Activated CD4-positive, alpha-beta memory T cell treated with anti-CD3 and anti-CD28 coated beads for 36 hours (primary cell): ENCODE results near the gene TMSB10. TPM values are rescaled to one million over a fixed set of nuclear protein-coding genes. Genes with fewer than 3 reads are reported as not detected.
"Not testable (repeated sequence)": the region's sequence is repeated elsewhere in the genome, so short reads cannot be mapped to it uniquely, and the experiment has no call there.

Experiments
- CTCF ChIA-PET: fragments of 350-600 bp; sonication (Branson Sonifier 250); formaldehyde crosslinking; loops from one replicate; lab custom pipeline; 2021; ENCODE audit warnings: antibody characterized with exemption, inconsistent platforms; lab: Charles Lee
- POLR2A ChIA-PET: fragments of 350-600 bp; sonication (Branson Sonifier 250); formaldehyde crosslinking; loops from one replicate; lab custom pipeline; 2021; ENCODE audit warnings: antibody characterized with exemption; lab: Charles Lee
- DNase-seq: peaks from one replicate; pipeline ENCODE4 v3.0.0-alpha.2; 2020
- H3K27ac Mint-ChIP-seq: one replicate; pipeline ENCODE4 v1.8.0; 2021; ENCODE audit warnings: mixed read lengths
- H3K27me3 Mint-ChIP-seq: one replicate; pipeline ENCODE4 v1.8.0; 2021; ENCODE audit warnings: mixed read lengths
- H3K36me3 Mint-ChIP-seq: one replicate; pipeline ENCODE4 v1.8.0; 2021; ENCODE audit warnings: mixed read lengths
- H3K4me1 Mint-ChIP-seq: one replicate; pipeline ENCODE4 v1.8.0; 2021; ENCODE audit warnings: low read depth, mixed read lengths
- H3K4me3 Mint-ChIP-seq: one replicate; pipeline ENCODE4 v1.8.0; 2021; ENCODE audit warnings: mild to moderate bottlenecking, mixed read lengths
- H3K9me3 Mint-ChIP-seq: one replicate; pipeline ENCODE4 v1.8.0; 2021; ENCODE audit warnings: mixed read lengths
- intact Hi-C: fragments of 100-400 bp; cut with micrococcal nuclease; formaldehyde crosslinking; loops from one replicate; pipeline ENCODE4 v1.15.1; 2023
- total RNA-seq, 2 experiments: library from RNA; stranded (reverse); gene quantifications; one replicate each; pipeline ENCODE4 v1.2.3, GENCODE V29; 2021

Gene TMSB10
- total RNA-seq, 2 experiments from 2014 or later = 2,535 to 2,567 TPM

- no peaks in the 10 kb centered on the region for H3K27me3 Mint-ChIP-seq
- ChIA-PET CTCF (interaction anchor here (0.6 to 12.6 kb wide), 9 partner anchors 8 to 79 kb away, joined by 3 to 181 read pairs (median 4); no protein-coding TSS in a partner anchor), POLR2A (interaction anchor here (0.9 to 4.5 kb wide), 10 partner anchors 8 to 389 kb away, joined by 3 to 41 read pairs (median 8); partner anchors contain the start of genes KCMF1, TGOLN2, TMSB10 and TRABD2A)
- H3K27ac Mint-ChIP-seq = peak overlapping the region; percentile 93
- H3K9me3 Mint-ChIP-seq = no peaks in the 10 kb centered on the region
- peak overlapping the region; percentile 62 for H3K4me3 Mint-ChIP-seq
- peaks cover 59% of the 10 kb centered on the region for H3K4me1 Mint-ChIP-seq
- peaks cover 1% of the 10 kb centered on the region for H3K36me3 Mint-ChIP-seq
- intact Hi-C loops = loop anchor here (1.0 to 2.0 kb wide), 6 partner anchors 8 to 388 kb away; partner anchors contain the start of gene TGOLN2
- peak; percentile 77 for DNase-seq
Measured at GRCh38 chr2:84938194-84938879, 32.9 kb downstream of the TMSB10 start.

- CTCF ChIA-PET = interaction anchor here (0.6 to 12.6 kb wide), 15 partner anchors 7 to 360 kb away, joined by 3 to 181 read pairs (median 4); no protein-coding TSS in a partner anchor
- Mint-ChIP-seq H3K9me3 (no peaks in the 10 kb centered on the region), H3K36me3 (peaks cover 1% of the 10 kb centered on the region), H3K4me1 (peaks cover 66% of the 10 kb centered on the region), H3K27ac (peak overlapping the region; percentile 93), H3K27me3 (no peaks in the 10 kb centered on the region), H3K4me3 (peak overlapping the region; percentile 62)
- intact Hi-C loops = loop anchor here (1.0 to 2.0 kb wide), 4 partner anchors 30 to 387 kb away; partner anchors contain the start of gene TGOLN2
- POLR2A ChIA-PET = interaction anchor here (0.6 to 4.5 kb wide), 11 partner anchors 14 to 388 kb away, joined by 3 to 41 read pairs (median 3); partner anchors contain the start of genes KCMF1, TGOLN2, TMSB10 and TRABD2A
- DNase-seq = peak; percentile 87
Measured at GRCh38 chr2:84939426-84940087, 34.1 kb downstream of the TMSB10 start.

GRCh38 chr2:84940088-84940470 is 34.6 kb downstream of the TMSB10 start:
- no peaks in the 10 kb centered on the region for H3K27me3 Mint-ChIP-seq
- peak overlapping the region; percentile 93 for H3K27ac Mint-ChIP-seq
- peaks cover 1% of the 10 kb centered on the region for H3K36me3 Mint-ChIP-seq
- ChIA-PET POLR2A (interaction anchor here (0.6 to 4.5 kb wide), 8 partner anchors 14 to 387 kb away, joined by 3 to 41 read pairs (median 8); partner anchors contain the start of genes KCMF1, TGOLN2 and TMSB10), CTCF (interaction anchor here (0.6 to 12.6 kb wide), 13 partner anchors 10 to 360 kb away, joined by 3 to 181 read pairs (median 4); no protein-coding TSS in a partner anchor)
- intact Hi-C loops = no loop called here
- peak overlapping the region; percentile 62 for H3K4me3 Mint-ChIP-seq
- H3K4me1 Mint-ChIP-seq = peaks cover 71% of the 10 kb centered on the region
- no peaks in the 10 kb centered on the region for H3K9me3 Mint-ChIP-seq
- peak; percentile 30 for DNase-seq

- Mint-ChIP-seq H3K4me1 (peaks cover 77% of the 10 kb centered on the region), H3K9me3 (no peaks in the 10 kb centered on the region), H3K36me3 (no peaks in the 10 kb centered on the region), H3K4me3 (no peak overlapping the region), H3K27ac (no peak overlapping the region), H3K27me3 (no peaks in the 10 kb centered on the region)
- intact Hi-C loops = no loop called here
- POLR2A ChIA-PET = interaction anchor here (1.3 to 4.5 kb wide), 2 partner anchors 15 to 29 kb away, joined by 3 to 28 read pairs; no protein-coding TSS in a partner anchor
- CTCF ChIA-PET = interaction anchor here (0.6 to 12.6 kb wide), 4 partner anchors 15 to 340 kb away, joined by 3 to 181 read pairs (median 8); no protein-coding TSS in a partner anchor
- DNase-seq = no peak
Measured at GRCh38 chr2:84940831-84941412, 35.5 kb downstream of the TMSB10 start.

- Mint-ChIP-seq H3K4me3 (no peak overlapping the region), H3K4me1 (peaks cover 78% of the 10 kb centered on the region), H3K36me3 (no peaks in the 10 kb centered on the region), H3K27ac (no peak overlapping the region), H3K9me3 (no peaks in the 10 kb centered on the region), H3K27me3 (no peaks in the 10 kb centered on the region)
- ChIA-PET CTCF (interaction anchor here (12.6 kb wide), 1 partner anchor 16 kb away, joined by 181 read pairs; no protein-coding TSS in a partner anchor), POLR2A (interaction anchor here (1.1 to 1.3 kb wide), 2 partner anchors 28 to 38 kb away, joined by 3 read pairs; no protein-coding TSS in a partner anchor)
- intact Hi-C loops = no loop called here
- no peak for DNase-seq
Measured at GRCh38 chr2:84942166-84942565, 36.7 kb downstream of the TMSB10 start.

GRCh38 chr2:84942964-84943421 is 37.5 kb downstream of the TMSB10 start:
- intact Hi-C loops = no loop called here
- ChIA-PET POLR2A (interaction anchor here (0.5 to 1.1 kb wide), 6 partner anchors 16 to 384 kb away, joined by 3 to 5 read pairs (median 3); no protein-coding TSS in a partner anchor), CTCF (interaction anchor here (12.6 kb wide), 1 partner anchor 17 kb away, joined by 181 read pairs; no protein-coding TSS in a partner anchor)
- no peaks in the 10 kb centered on the region for H3K36me3 Mint-ChIP-seq
- peak overlapping the region; percentile 11 for H3K4me3 Mint-ChIP-seq
- peak; percentile 23 for DNase-seq
- no peaks in the 10 kb centered on the region for H3K9me3 Mint-ChIP-seq
- H3K27ac Mint-ChIP-seq = peak overlapping the region; percentile 58
- H3K4me1 Mint-ChIP-seq = peaks cover 75% of the 10 kb centered on the region
- no peaks in the 10 kb centered on the region for H3K27me3 Mint-ChIP-seq

- H3K36me3 Mint-ChIP-seq = no peaks in the 10 kb centered on the region
- no peaks in the 10 kb centered on the region for H3K27me3 Mint-ChIP-seq
- peaks cover 61% of the 10 kb centered on the region for H3K4me1 Mint-ChIP-seq
- ChIA-PET POLR2A (no interaction called here), CTCF (interaction anchor here (0.8 to 12.6 kb wide), 5 partner anchors 18 to 75 kb away, joined by 3 to 181 read pairs (median 3); no protein-coding TSS in a partner anchor)
- H3K4me3 Mint-ChIP-seq = no peak overlapping the region
- no peak for DNase-seq
- intact Hi-C loops = no loop called here
- no peaks in the 10 kb centered on the region for H3K9me3 Mint-ChIP-seq
- H3K27ac Mint-ChIP-seq = peak overlapping the region; percentile 93
Measured at GRCh38 chr2:84944295-84944909, 38.9 kb downstream of the TMSB10 start.

- H3K36me3 Mint-ChIP-seq, H3K27me3 Mint-ChIP-seq, H3K9me3 Mint-ChIP-seq, DNase-seq: not testable (repeated sequence)
- intact Hi-C loops = loop anchor here (1.0 kb wide), 4 partner anchors 8 to 65 kb away; no protein-coding TSS in a partner anchor
- Mint-ChIP-seq H3K4me3 (peak overlapping the region; percentile 41), H3K27ac (peak overlapping the region; percentile 93), H3K4me1 (peaks cover 49% of the 10 kb centered on the region)
- POLR2A ChIA-PET = interaction anchor here (0.7 to 3.8 kb wide), 15 partner anchors 8 to 381 kb away, joined by 3 to 43 read pairs (median 6); partner anchors contain the start of genes KCMF1, TMSB10 and TRABD2A
- CTCF ChIA-PET = interaction anchor here (0.6 to 12.6 kb wide), 11 partner anchors 8 to 355 kb away, joined by 3 to 181 read pairs (median 5); partner anchors contain the start of gene KCMF1
Measured at GRCh38 chr2:84945838-84946203, 40.4 kb downstream of the TMSB10 start.

GRCh38 chr2:84946204-84947009 is 41.0 kb downstream of the TMSB10 start:
- POLR2A ChIA-PET = interaction anchor here (0.7 to 3.8 kb wide), 17 partner anchors 8 to 380 kb away, joined by 3 to 43 read pairs (median 4); partner anchors contain the start of genes KCMF1, TMSB10 and TRABD2A
- Mint-ChIP-seq H3K27me3 (no peaks in the 10 kb centered on the region), H3K4me1 (peaks cover 44% of the 10 kb centered on the region), H3K4me3 (peak overlapping the region; percentile 51), H3K9me3 (no peaks in the 10 kb centered on the region), H3K36me3 (no peaks in the 10 kb centered on the region), H3K27ac (peak overlapping the region; percentile 93)
- intact Hi-C loops = loop anchor here (1.0 kb wide), 4 partner anchors 8 to 65 kb away; no protein-coding TSS in a partner anchor
- peak; percentile 88 for DNase-seq
- CTCF ChIA-PET = interaction anchor here (0.6 to 12.6 kb wide), 12 partner anchors 8 to 354 kb away, joined by 3 to 181 read pairs (median 4); partner anchors contain the start of gene KCMF1
